Naive thymus-derived CD4-positive, alpha-beta T cell (primary cell): ENCODE results near the gene ANKRD13D. TPM values are rescaled to one million over a fixed set of nuclear protein-coding genes. Genes with fewer than 3 reads are reported as not detected.
A peak's percentile ranks its signal among the peaks of the same experiment; 100 is the strongest.

ENCODE experiments used
- ATAC-seq: fragments of 150-1000 bp; cut with Tn5 transposase; 2 replicates; pipeline ENCODE4 v1.10.0; 2021; ENCODE audit warnings: mild to moderate bottlenecking, moderate library complexity
- CTCF ChIA-PET: fragments of 350-600 bp; sonication (Branson Sonifier 250); formaldehyde crosslinking; loops from one replicate; lab custom pipeline; 2021; ENCODE audit warnings: antibody characterized with exemption; lab: Charles Lee
- POLR2A ChIA-PET: fragments of 350-600 bp; sonication (Branson Sonifier 250); formaldehyde crosslinking; loops from one replicate; lab custom pipeline; 2021; ENCODE audit warnings: antibody characterized with exemption, inconsistent platforms; lab: Charles Lee
- DNase-seq, 9 donors: peaks; one replicate each; pipeline versions ENCODE4 v3.0.0 to v3.0.0-alpha.2; 2020 to 2022; ENCODE audit warnings: mixed read lengths in 1 of 9
- H3K27ac ChIP-seq: one replicate; pipeline ENCODE4 v1.7.0; 2013; ENCODE audit warnings: mild to moderate bottlenecking, low read depth, low read length, moderate library complexity
- H3K27me3 ChIP-seq, 2 donors: one replicate each; pipeline ENCODE4 v1.7.0; 2013; ENCODE audit warnings: low read length in 2 of 2, mild to moderate bottlenecking in 2 of 2, moderate library complexity in 2 of 2; ENCODE audit not compliant: control insufficient read depth in 2 of 2, insufficient read depth in 2 of 2
- H3K36me3 ChIP-seq, 3 experiments: 1 replicate in 2 of 3; 2 replicates in 1 of 3; pipeline ENCODE4 v1.7.0; 2013; ENCODE audit warnings: low read length in 3 of 3, mild to moderate bottlenecking in 3 of 3, moderate library complexity in 1 of 3; ENCODE audit not compliant: insufficient read depth in 3 of 3, control insufficient read depth in 2 of 3
- H3K4me1 ChIP-seq, 2 donors: one replicate each; pipeline ENCODE4 v1.7.0; 2013; ENCODE audit warnings: low read length in 2 of 2, mild to moderate bottlenecking in 2 of 2, moderate library complexity in 1 of 2; ENCODE audit not compliant: control insufficient read depth in 2 of 2, insufficient read depth in 2 of 2
- H3K4me3 ChIP-seq: 2 replicates; pipeline ENCODE4 v1.7.0; 2013; ENCODE audit warnings: mild to moderate bottlenecking, low read length
- H3K9me3 ChIP-seq, 3 experiments: 1 replicate in 2 of 3; 2 replicates in 1 of 3; pipeline ENCODE4 v1.7.0; 2013; ENCODE audit warnings: low read length in 3 of 3; ENCODE audit not compliant: control insufficient read depth in 2 of 3
- H3K27ac Mint-ChIP-seq, 9 donors: one replicate each; pipeline ENCODE4 v1.8.0; 2020 to 2022; ENCODE audit warnings: mixed read lengths in 9 of 9, mild to moderate bottlenecking in 8 of 9, moderate library complexity in 5 of 9, inconsistent platforms in 2 of 9
- H3K27me3 Mint-ChIP-seq, 5 donors: one replicate each; pipeline ENCODE4 v1.8.0; 2021 to 2022; ENCODE audit warnings: mixed read lengths in 5 of 5, mild to moderate bottlenecking in 1 of 5
- H3K36me3 Mint-ChIP-seq, 5 donors: one replicate each; pipeline ENCODE4 v1.8.0; 2020 to 2022; ENCODE audit warnings: mixed read lengths in 5 of 5, mild to moderate bottlenecking in 3 of 5, inconsistent platforms in 1 of 5
- H3K4me1 Mint-ChIP-seq, 7 donors: one replicate each; pipeline ENCODE4 v1.8.0; 2020 to 2022; ENCODE audit warnings: mixed read lengths in 7 of 7, mild to moderate bottlenecking in 3 of 7, inconsistent platforms in 1 of 7
- H3K4me3 Mint-ChIP-seq, 10 donors: one replicate each; pipeline ENCODE4 v1.8.0; 2020 to 2022; ENCODE audit warnings: mild to moderate bottlenecking in 10 of 10, mixed read lengths in 10 of 10, moderate library complexity in 6 of 10, inconsistent platforms in 2 of 10
- H3K9me3 Mint-ChIP-seq, 11 donors: one replicate each; pipeline ENCODE4 v1.8.0; 2020 to 2022; ENCODE audit warnings: mixed read lengths in 11 of 11, mild to moderate bottlenecking in 4 of 11, inconsistent platforms in 1 of 11, moderate library complexity in 1 of 11
- intact Hi-C, 2 donors: fragments of 100-400 bp; cut with micrococcal nuclease; formaldehyde crosslinking; loops; one replicate each; pipeline ENCODE4 v1.15.1; 2023
- polyA plus RNA-seq, 2 donors: library from polyadenylated mRNA; unstranded; fragments of 300-500 nt; fragmentation: Illumina TruSeq; gene quantifications; one replicate each; pipeline ENCODE4 v1.2.3, GENCODE V29; 2021
- total RNA-seq, 6 experiments: library from RNA in 5 of 6; stranded (reverse) in 5 of 6; gene quantifications; 1 replicate in 5 of 6; 2 replicates in 1 of 6; pipeline ENCODE4 v1.2.3 and lab custom pipeline; 2021 to 2026

ANKRD13D gene
- total and polyA plus RNA-seq, 7 experiments from 2014 or later: 6.3 to 286 (median 187) TPM

GRCh38 chr11:67311051-67311555 is 22.0 kb downstream of the ANKRD13D start:
- peak overlapping the region in 4 of 9 donors; percentile 62 to 93 (median 82) for H3K27ac Mint-ChIP-seq
- peaks cover 26 to 45% (median 35%) of the 10 kb centered on the region in 7 donors for H3K4me1 Mint-ChIP-seq
- H3K9me3 ChIP-seq: no peaks in the 10 kb centered on the region
- H3K36me3 ChIP-seq: peaks cover 0 to 4% (median 0%) of the 10 kb centered on the region in 3 experiments
- peaks cover 14 to 23% of the 10 kb centered on the region in 2 donors for H3K4me1 ChIP-seq
- no peak overlapping the region for H3K4me3 Mint-ChIP-seq
- ChIA-PET POLR2A (interaction anchor here (1.0 to 2.5 kb wide), 4 partner anchors 8 to 49 kb away, joined by 3 to 8 read pairs (median 5); partner anchors contain the start of gene SSH3), CTCF (interaction anchor here (0.7 to 1.2 kb wide), 2 partner anchors 9 to 40 kb away, joined by 3 read pairs; no protein-coding TSS in a partner anchor)
- no peak for ATAC-seq
- no peaks in the 10 kb centered on the region for H3K27me3 ChIP-seq
- H3K9me3 Mint-ChIP-seq: no peaks in the 10 kb centered on the region
- H3K36me3 Mint-ChIP-seq: peaks cover 0 to 1% (median 0%) of the 10 kb centered on the region in 5 donors
- peak overlapping the region; percentile 63 for H3K27ac ChIP-seq
- DNase-seq: no peak
- no peak overlapping the region for H3K4me3 ChIP-seq
- H3K27me3 Mint-ChIP-seq: no peaks in the 10 kb centered on the region
- intact Hi-C loops: no loop called here

- H3K36me3 ChIP-seq: peaks cover 0 to 4% (median 0%) of the 10 kb centered on the region in 3 experiments
- H3K4me1 ChIP-seq: peaks cover 14 to 23% of the 10 kb centered on the region in 2 donors
- no peaks in the 10 kb centered on the region for H3K9me3 ChIP-seq
- Mint-ChIP-seq H3K9me3 (no peaks in the 10 kb centered on the region), H3K27ac (peak overlapping the region; percentile 62 to 96 (median 84)), H3K27me3 (no peaks in the 10 kb centered on the region), H3K4me3 (peak overlapping the region in 6 of 10 donors; percentile 21 to 68 (median 48)), H3K36me3 (peaks cover 0 to 1% (median 0%) of the 10 kb centered on the region in 5 donors), H3K4me1 (peaks cover 26 to 45% (median 35%) of the 10 kb centered on the region in 7 donors)
- ATAC-seq (peak; percentile 27), DNase-seq (no peak)
- H3K27ac ChIP-seq: peak overlapping the region; percentile 63
- POLR2A ChIA-PET: interaction anchor here (1.0 to 1.9 kb wide), 3 partner anchors 9 to 50 kb away, joined by 3 to 6 read pairs (median 4); partner anchors contain the start of gene SSH3
- H3K27me3 ChIP-seq: no peaks in the 10 kb centered on the region
- CTCF ChIA-PET: interaction anchor here (0.7 kb wide), 1 partner anchor 9 kb away, joined by 3 read pairs; no protein-coding TSS in a partner anchor
- H3K4me3 ChIP-seq: no peak overlapping the region
- intact Hi-C loops: no loop called here
Observed at GRCh38 chr11:67311556-67312082, 22.5 kb downstream of the ANKRD13D start.

- Mint-ChIP-seq H3K4me1 (peaks cover 26 to 46% (median 39%) of the 10 kb centered on the region in 7 donors), H3K36me3 (peaks cover 0 to 1% (median 0%) of the 10 kb centered on the region in 5 donors), H3K9me3 (no peaks in the 10 kb centered on the region), H3K27ac (peak overlapping the region; percentile 69 to 97 (median 91)), H3K27me3 (no peaks in the 10 kb centered on the region), H3K4me3 (peak overlapping the region in 9 of 10 donors; percentile 51 to 86 (median 68))
- ATAC-seq: peak; percentile 50
- Histone ChIP-seq H3K4me1 (peaks cover 14 to 26% of the 10 kb centered on the region in 2 donors), H3K27me3 (no peaks in the 10 kb centered on the region), H3K9me3 (no peaks in the 10 kb centered on the region), H3K27ac (peak overlapping the region; percentile 63), H3K36me3 (peaks cover 0 to 4% (median 0%) of the 10 kb centered on the region in 3 experiments), H3K4me3 (no peak overlapping the region)
- POLR2A ChIA-PET: interaction anchor here (1.0 to 5.5 kb wide), 9 partner anchors 8 to 49 kb away, joined by 3 to 55 read pairs (median 7); partner anchors contain the start of genes ANKRD13D, GRK2 and SSH3
- peak in 4 of 9 donors; percentile 24 to 30 (median 26) for DNase-seq
- CTCF ChIA-PET: interaction anchor here (1.2 to 7.9 kb wide), 2 partner anchors 19 to 49 kb away, joined by 4 to 85 read pairs; no protein-coding TSS in a partner anchor
- intact Hi-C loops: no loop called here
Observed at GRCh38 chr11:67312187-67313021, 23.3 kb downstream of the ANKRD13D start.

GRCh38 chr11:67313125-67313890 is 24.2 kb downstream of the ANKRD13D start:
- Mint-ChIP-seq H3K27me3 (peaks cover 0 to 5% (median 0%) of the 10 kb centered on the region in 5 donors), H3K27ac (peak overlapping the region; percentile 69 to 97 (median 91)), H3K4me3 (peak overlapping the region; percentile 13 to 72 (median 56)), H3K9me3 (peaks cover 0 to 1% (median 0%) of the 10 kb centered on the region in 11 donors), H3K36me3 (peaks cover 0 to 1% (median 0%) of the 10 kb centered on the region in 5 donors), H3K4me1 (peaks cover 26 to 53% (median 45%) of the 10 kb centered on the region in 7 donors)
- H3K9me3 ChIP-seq: no peaks in the 10 kb centered on the region
- peak overlapping the region; percentile 63 for H3K27ac ChIP-seq
- H3K27me3 ChIP-seq: no peaks in the 10 kb centered on the region
- ATAC-seq (no peak), DNase-seq (no peak)
- H3K36me3 ChIP-seq: peaks cover 0 to 4% (median 0%) of the 10 kb centered on the region in 3 experiments
- CTCF ChIA-PET: interaction anchor here (0.7 to 7.9 kb wide), 4 partner anchors 9 to 68 kb away, joined by 3 to 85 read pairs (median 4); no protein-coding TSS in a partner anchor
- H3K4me3 ChIP-seq: no peak overlapping the region
- POLR2A ChIA-PET: interaction anchor here (1.2 to 5.5 kb wide), 11 partner anchors 9 to 73 kb away, joined by 3 to 55 read pairs (median 10); partner anchors contain the start of genes ANKRD13D and GRK2
- H3K4me1 ChIP-seq: peaks cover 15 to 29% of the 10 kb centered on the region in 2 donors
- intact Hi-C loops: no loop called here

GRCh38 chr11:67314218-67314617 is 25.1 kb downstream of the ANKRD13D start:
- Mint-ChIP-seq H3K4me3 (peak overlapping the region in 2 of 10 donors; percentile 8 to 28), H3K4me1 (peaks cover 26 to 58% (median 50%) of the 10 kb centered on the region in 7 donors), H3K27me3 (peaks cover 0 to 13% (median 0%) of the 10 kb centered on the region in 5 donors), H3K27ac (peak overlapping the region in 8 of 9 donors; percentile 24 to 93 (median 76)), H3K36me3 (peaks cover 0 to 1% (median 0%) of the 10 kb centered on the region in 5 donors), H3K9me3 (peaks cover 0 to 1% (median 0%) of the 10 kb centered on the region in 11 donors)
- H3K36me3 ChIP-seq: peaks cover 0 to 4% (median 0%) of the 10 kb centered on the region in 3 experiments
- intact Hi-C loops: no loop called here
- no peak overlapping the region for H3K27ac ChIP-seq
- H3K4me1 ChIP-seq: peaks cover 17 to 32% of the 10 kb centered on the region in 2 donors
- DNase-seq (no peak), ATAC-seq (no peak)
- CTCF ChIA-PET: interaction anchor here (0.7 to 7.9 kb wide), 4 partner anchors 10 to 67 kb away, joined by 3 to 85 read pairs (median 4); no protein-coding TSS in a partner anchor
- POLR2A ChIA-PET: interaction anchor here (0.7 to 5.5 kb wide), 12 partner anchors 10 to 74 kb away, joined by 4 to 55 read pairs (median 10); partner anchors contain the start of genes ANKRD13D, GRK2 and SSH3
- H3K4me3 ChIP-seq: no peak overlapping the region
- H3K27me3 ChIP-seq: no peaks in the 10 kb centered on the region
- H3K9me3 ChIP-seq: no peaks in the 10 kb centered on the region
